PC-9 (cell line): Measurements from ENCODE around the gene SLC22A4.

Experiments
- CTCF ChIP-seq: fragments of 200-600 bp; sonication (generic); conservative IDR thresholded peaks from 2 replicates; pipeline ENCODE4 v1.6.1; 2017; ENCODE audit warnings: mixed run types, antibody characterized with exemption, mild to moderate bottlenecking, moderate library complexity
- EZH2 ChIP-seq: fragments of 200-600 bp; sonication (generic); IDR thresholded peaks from 2 replicates; pipeline ENCODE4 v1.8.0; 2017; ENCODE audit warnings: antibody characterized with exemption, low read depth

DNA sequence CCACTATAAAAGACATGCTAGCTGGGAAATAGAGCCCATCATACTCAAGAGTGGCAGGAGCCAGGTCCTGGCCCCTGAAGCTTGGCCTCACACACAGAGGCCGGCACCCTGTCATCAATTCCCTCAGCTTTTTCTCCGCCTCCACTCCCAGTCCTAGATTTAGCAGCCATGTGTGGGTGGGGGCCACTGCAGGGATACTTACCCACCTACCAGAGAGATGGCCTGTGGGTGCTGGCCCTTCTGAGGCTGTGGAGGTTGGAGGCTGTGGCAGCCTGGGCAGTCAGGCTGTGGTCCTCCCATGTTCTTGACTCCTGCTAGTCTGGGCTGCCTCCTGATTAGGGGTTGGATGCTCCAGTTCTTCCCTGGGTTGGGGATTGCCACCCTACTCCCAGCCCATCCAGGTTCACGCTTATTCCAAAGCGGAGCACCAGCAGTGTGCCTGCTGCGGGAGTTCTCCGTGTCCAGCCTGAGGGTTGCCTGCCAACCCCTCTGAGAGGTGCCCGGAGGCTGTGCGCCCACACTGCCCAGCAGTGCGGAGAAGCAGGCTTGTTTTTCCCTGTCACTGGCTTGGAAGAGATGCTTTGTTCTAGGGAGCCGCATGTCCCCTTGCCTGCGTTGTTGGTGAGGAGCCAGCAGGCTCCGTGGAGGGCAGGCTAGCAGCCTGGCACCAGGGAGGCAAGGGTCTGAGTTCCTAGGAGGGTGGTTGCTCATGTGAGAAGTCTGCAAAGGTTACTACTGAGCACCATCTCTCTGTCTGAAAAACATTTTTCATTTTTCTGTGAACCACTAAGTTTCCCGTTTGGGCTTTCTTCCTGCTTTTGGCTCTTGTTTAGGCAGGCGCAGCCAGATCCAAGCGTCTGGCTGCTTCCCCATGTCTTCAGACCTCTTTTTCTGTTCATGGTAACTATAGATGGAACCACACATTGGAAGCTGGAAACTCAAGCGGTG is 82.8 kb downstream of the SLC22A4 start:
- TF ChIP-seq CTCF (no peak), EZH2 (no peak)
